Upper lobe of right lung (tissue), 1 donor: ENCODE data around the gene SMIM38. TPM values are rescaled to one million over a fixed set of nuclear protein-coding genes. Genes with fewer than 3 reads are reported as not detected.
"Not testable (repeated sequence)": the region's sequence is repeated elsewhere in the genome, so short reads cannot be mapped to it uniquely, and the experiment has no call there.

Experiments used
- ATAC-seq: fragments of 200-7000 bp; cut with Tn5 transposase; one replicate; pipeline ENCODE4 v1.9.1; 2020; ENCODE audit warnings: mild to moderate bottlenecking, moderate library complexity
- DNase-seq: peaks from one replicate; pipeline ENCODE4 v3.0.0-alpha.2; 2020
- H3K27ac ChIP-seq: fragments of 200-600 bp; one replicate; pipeline ENCODE4 v1.8.0; 2022
- H3K27me3 ChIP-seq: fragments of 200-600 bp; one replicate; pipeline ENCODE4 v1.8.0; 2022; ENCODE audit warnings: mild to moderate bottlenecking
- H3K36me3 ChIP-seq: fragments of 200-600 bp; one replicate; pipeline ENCODE4 v1.8.0; 2022
- H3K4me1 ChIP-seq: fragments of 200-600 bp; one replicate; pipeline ENCODE4 v1.8.0; 2022
- H3K4me3 ChIP-seq: fragments of 200-600 bp; one replicate; pipeline ENCODE4 v1.8.0; 2022; ENCODE audit warnings: mild to moderate bottlenecking
- H3K9me3 ChIP-seq: fragments of 200-600 bp; one replicate; pipeline ENCODE4 v1.8.0; 2022
- intact Hi-C: fragments of 100-400 bp; cut with DNase I; formaldehyde crosslinking; loops from one replicate; pipeline ENCODE4 v1.11.0; 2022
- total RNA-seq: library from RNA; stranded (reverse); fragmentation: NEBNext Ultra II Directional; extraction: Animal tissue kit (Norgen Biotek cat#: 25700); gene quantifications from one replicate; pipeline ENCODE4 v1.2.1, GENCODE V29; 2021
- TF ChIP-seq, protein P1 (sequence below): fragments of 200-600 bp; IDR thresholded peaks from one replicate; pipeline ENCODE4 v1.8.0; 2022; ENCODE audit warnings: antibody characterized with exemption
- donor health status: DM: no; HTN: yes; CAD: no; lungs with severe emphysema.

SMIM38 gene
- total RNA-seq, 1 donor from 2014 or later = not detected

DNA sequence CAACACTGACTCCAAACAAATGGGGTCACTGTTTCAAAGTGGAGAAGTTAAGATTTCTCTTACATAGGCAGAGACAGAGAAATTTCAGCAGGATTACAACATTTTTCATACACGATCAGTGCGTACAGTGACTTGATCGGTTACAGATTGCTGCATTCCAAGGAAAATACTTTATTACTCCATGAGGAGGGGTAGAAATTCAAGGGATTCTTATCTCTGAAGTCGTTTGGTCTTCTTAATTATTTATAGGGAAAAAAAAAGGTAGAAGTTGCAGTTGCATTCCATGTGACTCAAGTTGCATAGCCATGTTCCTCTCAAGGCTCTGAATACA is 10.7 kb upstream of the SMIM38 start:
- no peaks in the 10 kb centered on the region for H3K4me1 ChIP-seq
- H3K4me3 ChIP-seq = no peak overlapping the region
- ATAC-seq = no peak
- H3K9me3 ChIP-seq = peaks cover 7% of the 10 kb centered on the region
- intact Hi-C loops = no loop called here
- H3K36me3 ChIP-seq = no peaks in the 10 kb centered on the region
- H3K27ac ChIP-seq = no peak overlapping the region
- no peaks in the 10 kb centered on the region for H3K27me3 ChIP-seq
- TF ChIP-seq, protein P1, sequence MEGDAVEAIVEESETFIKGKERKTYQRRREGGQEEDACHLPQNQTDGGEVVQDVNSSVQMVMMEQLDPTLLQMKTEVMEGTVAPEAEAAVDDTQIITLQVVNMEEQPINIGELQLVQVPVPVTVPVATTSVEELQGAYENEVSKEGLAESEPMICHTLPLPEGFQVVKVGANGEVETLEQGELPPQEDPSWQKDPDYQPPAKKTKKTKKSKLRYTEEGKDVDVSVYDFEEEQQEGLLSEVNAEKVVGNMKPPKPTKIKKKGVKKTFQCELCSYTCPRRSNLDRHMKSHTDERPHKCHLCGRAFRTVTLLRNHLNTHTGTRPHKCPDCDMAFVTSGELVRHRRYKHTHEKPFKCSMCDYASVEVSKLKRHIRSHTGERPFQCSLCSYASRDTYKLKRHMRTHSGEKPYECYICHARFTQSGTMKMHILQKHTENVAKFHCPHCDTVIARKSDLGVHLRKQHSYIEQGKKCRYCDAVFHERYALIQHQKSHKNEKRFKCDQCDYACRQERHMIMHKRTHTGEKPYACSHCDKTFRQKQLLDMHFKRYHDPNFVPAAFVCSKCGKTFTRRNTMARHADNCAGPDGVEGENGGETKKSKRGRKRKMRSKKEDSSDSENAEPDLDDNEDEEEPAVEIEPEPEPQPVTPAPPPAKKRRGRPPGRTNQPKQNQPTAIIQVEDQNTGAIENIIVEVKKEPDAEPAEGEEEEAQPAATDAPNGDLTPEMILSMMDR = no peak
- DNase-seq = no peak

- Histone ChIP-seq H3K36me3 (no peaks in the 10 kb centered on the region), H3K4me3 (no peak overlapping the region), H3K4me1 (no peaks in the 10 kb centered on the region), H3K27ac (no peak overlapping the region), H3K9me3 (peaks cover 7% of the 10 kb centered on the region), H3K27me3 (no peaks in the 10 kb centered on the region)
- DNase-seq = peak; percentile 40
- intact Hi-C loops = no loop called here
- ATAC-seq = no peak
- TF ChIP-seq, protein P1 = no peak
These were observed 7.4 kb upstream of the SMIM38 start for GRCh38 chr11:69148377-69148762.

GRCh38 chr11:69148806-69149205 is 6.9 kb upstream of the SMIM38 start:
- H3K27me3 ChIP-seq = no peaks in the 10 kb centered on the region
- no peak for ATAC-seq
- DNase-seq = peak; percentile 27
- peaks cover 7% of the 10 kb centered on the region for H3K9me3 ChIP-seq
- no peak overlapping the region for H3K4me3 ChIP-seq
- H3K4me1 ChIP-seq = no peaks in the 10 kb centered on the region
- no peaks in the 10 kb centered on the region for H3K36me3 ChIP-seq
- TF ChIP-seq, protein P1 = no peak
- intact Hi-C loops = no loop called here
- H3K27ac ChIP-seq = no peak overlapping the region

DNA sequence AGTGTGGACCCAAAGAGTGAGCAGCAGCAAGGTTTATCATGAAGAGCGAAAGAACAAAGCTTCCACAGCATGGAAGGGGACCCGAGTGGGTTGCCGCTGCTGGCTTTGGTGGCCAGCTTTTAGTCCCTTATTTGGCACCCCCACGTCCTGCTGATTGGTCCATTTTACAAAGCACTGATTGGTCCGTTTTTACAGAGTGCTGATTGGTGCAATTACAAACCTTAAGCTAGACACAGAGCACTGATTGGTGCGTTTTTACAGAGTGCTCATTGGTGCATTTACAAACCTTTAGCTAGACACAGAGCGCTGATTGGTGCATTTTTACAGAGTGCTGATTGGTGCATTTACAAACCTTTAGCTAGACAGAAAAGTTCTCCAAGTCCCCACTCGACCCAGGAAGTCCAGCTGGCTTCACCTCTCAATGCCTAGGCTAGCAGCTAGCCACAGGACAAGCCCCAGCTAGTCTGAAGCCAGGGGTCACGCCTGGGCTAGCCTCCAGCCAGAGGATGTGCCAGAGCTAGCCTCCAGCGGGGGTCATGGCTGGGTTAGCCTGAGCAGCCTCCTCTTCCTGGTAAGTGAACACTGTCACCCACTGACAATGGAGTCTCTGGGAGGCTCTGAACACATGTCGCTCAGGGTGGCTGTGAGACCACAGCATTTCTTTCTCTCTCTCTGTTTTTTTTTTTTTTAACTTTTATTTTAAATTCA is 6.2 kb upstream of the SMIM38 start:
- H3K27ac ChIP-seq, ATAC-seq, intact Hi-C loops, H3K9me3 ChIP-seq, H3K4me1 ChIP-seq, H3K27me3 ChIP-seq, H3K36me3 ChIP-seq, H3K4me3 ChIP-seq: not testable (repeated sequence)
- peak; percentile 47 for DNase-seq

DNA sequence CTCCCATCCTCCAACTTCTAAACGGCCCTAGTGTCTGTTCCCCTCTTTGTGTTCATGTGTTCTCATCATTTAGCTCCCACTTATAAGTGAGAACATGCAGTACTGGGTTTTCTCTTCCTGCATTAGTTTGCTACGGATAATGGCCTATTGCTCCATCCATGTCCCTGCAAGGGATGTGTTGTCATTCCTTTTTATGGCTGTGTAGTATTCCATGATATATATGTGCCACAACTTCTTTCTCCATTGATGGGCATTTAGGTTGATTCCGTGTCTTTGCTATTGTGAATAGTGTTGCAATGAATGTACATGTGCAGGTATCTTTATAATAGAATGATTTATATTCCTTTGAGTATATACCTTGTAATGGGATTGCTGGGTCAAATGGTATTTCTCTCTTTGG is 5.6 kb upstream of the SMIM38 start:
- TF ChIP-seq, protein P1 = no peak
- H3K9me3 ChIP-seq = peaks cover 7% of the 10 kb centered on the region
- H3K36me3 ChIP-seq = no peaks in the 10 kb centered on the region
- H3K27me3 ChIP-seq = no peaks in the 10 kb centered on the region
- no peaks in the 10 kb centered on the region for H3K4me1 ChIP-seq
- H3K4me3 ChIP-seq = no peak overlapping the region
- H3K27ac ChIP-seq = no peak overlapping the region
- no peak for ATAC-seq
- no peak for DNase-seq
- intact Hi-C loops = no loop called here

GRCh38 chr11:69151836-69152235 is 3.9 kb upstream of the SMIM38 start:
- Histone ChIP-seq H3K27me3 (no peaks in the 10 kb centered on the region), H3K27ac (no peak overlapping the region), H3K4me3 (no peak overlapping the region), H3K9me3 (no peaks in the 10 kb centered on the region), H3K4me1 (peaks cover 3% of the 10 kb centered on the region), H3K36me3 (no peaks in the 10 kb centered on the region)
- intact Hi-C loops = no loop called here
- ATAC-seq (no peak), DNase-seq (peak; percentile 8)
- TF ChIP-seq, protein P1 = no peak
